ENCODE results near the gene ANKRA2.

ANKRA2 gene

DNA sequence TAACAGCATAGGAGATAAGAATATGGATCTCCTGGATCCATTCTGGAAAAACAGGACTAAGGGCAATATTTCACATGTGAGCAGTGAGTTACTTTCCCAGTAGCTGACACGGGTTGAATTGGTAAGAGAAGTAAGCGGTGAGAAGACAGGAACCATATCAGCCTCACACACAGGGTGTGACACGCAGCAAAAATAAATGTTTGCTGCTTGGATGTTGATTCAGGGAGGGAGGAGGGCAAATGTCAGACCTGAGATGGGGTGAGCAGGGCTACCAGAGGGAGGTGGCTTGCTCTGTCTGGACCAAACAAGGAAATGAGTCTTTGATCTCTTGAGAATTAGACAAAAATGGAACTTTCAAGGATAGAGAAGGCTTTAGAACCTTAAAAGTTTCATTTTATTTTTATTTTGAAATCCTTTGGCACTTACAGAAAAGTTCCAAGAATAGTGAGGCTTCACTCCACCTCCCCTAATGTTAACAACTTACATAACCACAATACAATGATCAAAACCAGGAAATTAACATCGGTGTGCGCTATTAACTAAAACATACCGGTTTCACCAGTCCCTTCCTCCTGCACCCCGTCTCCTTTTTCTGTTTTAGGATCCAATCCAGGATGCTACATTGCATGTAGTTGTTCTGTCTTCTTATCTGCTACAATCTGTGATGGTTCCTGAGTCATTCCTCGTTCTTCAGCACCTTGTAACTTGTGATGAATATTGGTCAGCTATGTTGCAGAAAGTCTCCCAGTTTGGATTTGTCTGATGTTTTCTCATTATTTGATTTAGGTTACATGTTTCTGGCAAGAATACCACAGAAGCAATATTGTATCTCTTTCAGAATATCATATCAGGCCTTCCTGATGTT lies 40.0 kb upstream of the ANKRA2 start:
- DNase-seq (ENCODE audit: extremely low spot score), result no peak
- TF ChIP-seq FOXM1 (IDR thresholded peaks at IDR 0.05; ENCODE audit: borderline replicate concordance) (no peak), CTBP1 (IDR thresholded peaks at IDR 0.05; ENCODE audit: borderline replicate concordance) (no peak), FOXK2 (IDR thresholded peaks at IDR 0.05) (no peak), HDGF (IDR thresholded peaks at IDR 0.05; ENCODE audit: borderline replicate concordance) (no peak), SUZ12 (IDR thresholded peaks at IDR 0.05) (no peak), FOXA1 (IDR thresholded peaks at IDR 0.05) (no peak), NFRKB (IDR thresholded peaks at IDR 0.05) (no peak), ZNF384 (IDR thresholded peaks at IDR 0.05) (no peak), ARNT (IDR thresholded peaks at IDR 0.05) (no peak), ELF4 (IDR thresholded peaks at IDR 0.05) (no peak), SP1 (IDR thresholded peaks at IDR 0.05) (no peak), LEF1 (IDR thresholded peaks at IDR 0.05; ENCODE audit: borderline replicate concordance) (no peak)
- TF ChIP-seq, protein P1, sequence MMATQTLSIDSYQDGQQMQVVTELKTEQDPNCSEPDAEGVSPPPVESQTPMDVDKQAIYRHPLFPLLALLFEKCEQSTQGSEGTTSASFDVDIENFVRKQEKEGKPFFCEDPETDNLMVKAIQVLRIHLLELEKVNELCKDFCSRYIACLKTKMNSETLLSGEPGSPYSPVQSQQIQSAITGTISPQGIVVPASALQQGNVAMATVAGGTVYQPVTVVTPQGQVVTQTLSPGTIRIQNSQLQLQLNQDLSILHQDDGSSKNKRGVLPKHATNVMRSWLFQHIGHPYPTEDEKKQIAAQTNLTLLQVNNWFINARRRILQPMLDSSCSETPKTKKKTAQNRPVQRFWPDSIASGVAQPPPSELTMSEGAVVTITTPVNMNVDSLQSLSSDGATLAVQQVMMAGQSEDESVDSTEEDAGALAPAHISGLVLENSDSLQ (IDR thresholded peaks at IDR 0.05), result no peak
- POLR2A ChIA-PET, result no interaction called here
- CTCF ChIA-PET, result no interaction called here

DNA sequence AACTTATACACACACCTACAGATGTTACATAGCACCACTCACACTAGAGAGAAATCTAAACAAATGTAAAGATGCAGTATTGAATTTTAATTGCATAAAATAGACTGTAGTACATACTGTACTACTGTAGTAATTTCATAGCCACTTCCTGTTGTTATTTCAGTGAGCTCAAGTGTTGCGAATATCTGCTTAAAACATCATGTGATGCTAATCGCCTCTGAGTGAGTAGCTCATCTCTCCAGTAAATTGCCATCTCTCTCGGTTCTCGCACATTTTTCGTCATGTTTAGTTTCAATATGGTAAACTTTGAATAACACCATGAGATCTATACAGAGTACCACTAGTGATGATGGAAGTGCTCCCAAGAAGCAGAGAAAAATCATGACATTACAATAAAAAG lies 38.6 kb upstream of the ANKRA2 start:
- CTCF ChIA-PET, result interaction anchor here (0.6 kb wide), 1 partner anchor 69 kb away, joined by 4 read pairs; no protein-coding TSS in a partner anchor
- no peak for DNase-seq (ENCODE audit: extremely low spot score)
- POLR2A ChIA-PET, result no interaction called here
- TF ChIP-seq L3MBTL2 (conservative IDR thresholded peaks at IDR 0.05), result no peak
- TF ChIP-seq CTBP1 (IDR thresholded peaks at IDR 0.05; ENCODE audit: borderline replicate concordance), result no peak
- no peak for TF ChIP-seq ARNT (IDR thresholded peaks at IDR 0.05)
- no peak for TF ChIP-seq NFRKB (IDR thresholded peaks at IDR 0.05)
- no peak for TF ChIP-seq SUZ12 (IDR thresholded peaks at IDR 0.05)
- TF ChIP-seq TARDBP (IDR thresholded peaks at IDR 0.05), result no peak
- TF ChIP-seq BHLHE40 (IDR thresholded peaks at IDR 0.05; ENCODE audit: borderline replicate concordance), result no peak
- TF ChIP-seq, protein P1 (IDR thresholded peaks at IDR 0.05), result no peak
- no peak for TF ChIP-seq LEF1 (IDR thresholded peaks at IDR 0.05; ENCODE audit: borderline replicate concordance)
- no peak for TF ChIP-seq HDGF (IDR thresholded peaks at IDR 0.05; ENCODE audit: borderline replicate concordance)
- TF ChIP-seq FOXA1 (IDR thresholded peaks at IDR 0.05), result no peak
- no peak for TF ChIP-seq FOXK2 (IDR thresholded peaks at IDR 0.05)
- no peak for TF ChIP-seq ZNF384 (IDR thresholded peaks at IDR 0.05)
- TF ChIP-seq SP1 (IDR thresholded peaks at IDR 0.05), result no peak
- TF ChIP-seq ELF4 (IDR thresholded peaks at IDR 0.05), result no peak
- TF ChIP-seq FOXM1 (IDR thresholded peaks at IDR 0.05; ENCODE audit: borderline replicate concordance), result no peak

DNA sequence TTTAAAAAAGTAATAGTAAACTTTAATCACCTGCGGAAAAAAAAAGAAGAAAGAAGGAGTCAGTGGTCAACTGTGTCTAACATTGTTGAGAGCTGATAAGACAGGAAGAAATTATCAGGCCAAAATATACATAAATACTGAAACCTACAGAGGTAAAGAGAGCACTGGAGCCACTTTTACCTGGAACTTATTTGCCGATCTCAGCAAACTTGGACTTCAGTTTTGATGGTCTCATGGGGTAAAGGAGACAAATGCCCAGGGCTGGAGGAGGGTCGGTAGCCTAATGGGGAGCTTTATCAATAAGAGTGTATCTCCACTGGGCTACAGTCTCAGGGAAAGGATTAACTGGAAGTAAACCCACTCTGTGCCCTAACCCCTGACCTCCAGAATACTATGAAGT lies 33.9 kb upstream of the ANKRA2 start:
- no peak for DNase-seq (ENCODE audit: extremely low spot score)
- ChIA-PET CTCF (no interaction called here), POLR2A (no interaction called here)
- TF ChIP-seq HDGF (IDR thresholded peaks at IDR 0.05; ENCODE audit: borderline replicate concordance), result no peak
- no peak for TF ChIP-seq ZNF384 (IDR thresholded peaks at IDR 0.05)
- TF ChIP-seq TARDBP (IDR thresholded peaks at IDR 0.05), result no peak

DNA sequence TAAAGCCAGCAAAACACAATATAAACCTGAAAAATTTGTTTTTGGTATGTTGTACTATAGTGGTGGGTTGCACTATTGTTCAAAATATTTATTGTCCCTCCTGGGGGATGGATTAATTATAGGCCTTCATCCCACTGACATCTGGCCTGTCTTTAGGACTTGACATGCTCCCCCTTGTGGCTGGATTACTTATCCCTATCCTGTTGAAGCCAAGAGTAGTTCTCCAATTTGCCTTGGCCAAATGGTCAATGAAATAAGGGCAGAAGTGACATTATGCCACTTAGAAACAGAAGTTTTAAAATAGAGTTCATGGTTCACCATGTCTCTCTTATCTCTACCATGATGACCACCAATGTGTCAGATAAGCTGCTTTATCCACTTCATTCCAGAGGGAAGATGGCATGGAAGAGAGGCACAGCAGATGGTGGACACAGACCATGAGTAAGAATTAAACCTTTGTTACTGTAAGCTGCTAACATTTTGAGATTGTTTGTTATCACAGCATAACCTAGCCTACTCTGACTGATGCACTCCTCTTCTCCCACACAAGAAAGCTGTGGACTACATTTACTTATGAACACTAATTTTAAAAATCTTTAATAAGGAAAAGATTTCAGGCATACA lies 31.4 kb upstream of the ANKRA2 start:
- peak; percentile 44 for DNase-seq (ENCODE audit: extremely low spot score)
- CTCF ChIA-PET, result interaction anchor here (0.8 to 1.3 kb wide), 2 partner anchors 53 to 195 kb away, joined by 3 read pairs; no protein-coding TSS in a partner anchor
- TF ChIP-seq, protein P1 (IDR thresholded peaks at IDR 0.05), result peak; percentile 40; the same call in 1 of the 2 replicates
- TF ChIP-seq SUZ12 (IDR thresholded peaks at IDR 0.05) (no peak), ELF4 (IDR thresholded peaks at IDR 0.05) (no peak), BHLHE40 (IDR thresholded peaks at IDR 0.05; ENCODE audit: borderline replicate concordance) (no peak)
- POLR2A ChIA-PET, result no interaction called here

DNA sequence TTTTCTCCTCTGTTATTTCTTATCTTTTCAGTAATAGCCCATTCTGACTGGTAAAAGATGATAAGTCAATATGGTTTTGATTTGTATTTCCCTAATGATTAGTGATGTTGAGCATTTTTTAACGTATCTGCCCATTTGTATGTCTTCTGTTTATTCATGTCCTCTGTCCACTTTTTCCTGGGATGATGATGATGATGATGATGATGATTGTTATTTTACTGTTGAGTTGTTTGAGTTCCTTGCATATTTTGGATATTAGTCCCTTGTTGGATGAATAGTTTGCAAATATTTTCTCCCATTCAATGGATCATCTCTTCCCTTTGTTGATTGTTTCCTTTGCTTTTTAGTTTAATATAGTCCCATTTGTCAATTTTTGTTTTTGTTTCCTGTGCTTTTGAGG lies 27.1 kb upstream of the ANKRA2 start:
- TF ChIP-seq NFRKB (IDR thresholded peaks at IDR 0.05) (no peak), ZNF384 (IDR thresholded peaks at IDR 0.05) (no peak), FOXK2 (IDR thresholded peaks at IDR 0.05) (no peak), ARNT (IDR thresholded peaks at IDR 0.05) (no peak), SP1 (IDR thresholded peaks at IDR 0.05) (no peak), SUZ12 (IDR thresholded peaks at IDR 0.05) (no peak), LEF1 (IDR thresholded peaks at IDR 0.05; ENCODE audit: borderline replicate concordance) (no peak), L3MBTL2 (conservative IDR thresholded peaks at IDR 0.05) (no peak), ELF4 (IDR thresholded peaks at IDR 0.05) (no peak), BHLHE40 (IDR thresholded peaks at IDR 0.05; ENCODE audit: borderline replicate concordance) (no peak), TARDBP (IDR thresholded peaks at IDR 0.05) (no peak), HDGF (IDR thresholded peaks at IDR 0.05; ENCODE audit: borderline replicate concordance) (no peak)
- TF ChIP-seq, protein P1 (IDR thresholded peaks at IDR 0.05), result no peak
- POLR2A ChIA-PET, result interaction anchor here (1.2 kb wide), 1 partner anchor 194 kb away, joined by 3 read pairs; no protein-coding TSS in a partner anchor
- CTCF ChIA-PET, result interaction anchor here (0.6 to 3.1 kb wide), 2 partner anchors 45 to 200 kb away, joined by 6 to 28 read pairs; no protein-coding TSS in a partner anchor
- DNase-seq (ENCODE audit: extremely low spot score), result no peak

Measured in HEK293T (cell line).